BLaER1 treated with 17β-estradiol and CSF1 and Interleukin-3, amounts not matched to agents 10 nM and 100 nM (cell line): Measurements from ENCODE around the gene GCAT.
"Not testable (repeated sequence)": the region's sequence is repeated elsewhere in the genome, so short reads cannot be mapped to it uniquely, and the experiment has no call there.

Experiments
- H3K27ac ChIP-seq, 11 experiments: shearing (Covaris generic); formaldehyde crosslinking; 2 replicates each; pipeline ENCODE4 v1.8.1; 2022
- H3K27me3 ChIP-seq, 11 experiments: shearing (Covaris generic); formaldehyde crosslinking; 2 replicates each; pipeline ENCODE4 v1.8.1; 2022
- H3K36me3 ChIP-seq, 11 experiments: shearing (Covaris generic); formaldehyde crosslinking; 2 replicates each; pipeline ENCODE4 v1.8.1; 2022
- H3K4me1 ChIP-seq, 10 experiments: shearing (Covaris generic); formaldehyde crosslinking; 2 replicates each; pipeline ENCODE4 v1.8.1; 2022
- H3K4me2 ChIP-seq, 11 experiments: shearing (Covaris generic); formaldehyde crosslinking; 2 replicates each; pipeline ENCODE4 v1.8.1; 2022
- H3K4me3 ChIP-seq, 10 experiments: shearing (Covaris generic); formaldehyde crosslinking; 2 replicates each; pipeline ENCODE4 v1.8.1; 2022
- H3K9ac ChIP-seq, 11 experiments: shearing (Covaris generic); formaldehyde crosslinking; 2 replicates each; pipeline ENCODE4 v1.8.1; 2022
- H3K9me3 ChIP-seq, 11 experiments: shearing (Covaris generic); formaldehyde crosslinking; replicated peaks in 1 of 11; 2 replicates each; pipeline ENCODE4 v1.8.1; 2022
- H4K20me1 ChIP-seq, 11 experiments: shearing (Covaris generic); formaldehyde crosslinking; 2 replicates each; pipeline ENCODE4 v1.8.1; 2022
- Cebpa-rat ChIP-seq, 11 experiments: shearing (Covaris generic); IDR thresholded peaks; 2 replicates each; pipeline ENCODE4 v1.8.1; 2022

GCAT gene

DNA sequence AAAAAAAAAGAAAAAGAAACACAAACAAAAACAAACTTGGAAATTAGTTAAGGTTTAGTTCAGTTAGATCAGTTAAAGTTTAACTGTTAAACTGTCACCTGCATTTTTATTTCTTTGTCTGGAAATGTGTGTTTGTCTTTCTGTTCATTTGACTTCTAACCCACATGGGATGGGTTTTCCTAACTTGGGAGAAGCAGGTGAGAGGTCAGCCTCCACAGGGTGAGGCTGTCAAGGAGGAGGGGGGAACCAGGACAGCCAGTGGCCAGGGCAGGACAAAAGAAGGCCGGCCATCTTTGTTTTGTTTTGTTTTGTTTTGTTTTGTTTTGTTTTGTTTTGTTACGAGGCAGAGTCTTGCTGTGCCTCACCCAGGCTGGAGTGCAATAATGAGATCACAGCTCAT is 13.4 kb upstream of the GCAT start:
- Histone ChIP-seq H3K9me3 (no peaks in the 10 kb centered on the region), H3K27me3 (no peaks in the 10 kb centered on the region), H4K20me1 (no peaks in the 10 kb centered on the region), H3K4me1 (peaks cover 0 to 5% (median 0%) of the 10 kb centered on the region in 10 experiments; a peak in 1 of 20 replicates), H3K27ac (no peak overlapping the region), H3K36me3 (no peaks in the 10 kb centered on the region), H3K4me2 (no peak overlapping the region), H3K4me3 (no peak overlapping the region), H3K9ac (no peak overlapping the region)
- TF ChIP-seq Cebpa-rat (IDR thresholded peaks at IDR 0.05) = no peak

DNA sequence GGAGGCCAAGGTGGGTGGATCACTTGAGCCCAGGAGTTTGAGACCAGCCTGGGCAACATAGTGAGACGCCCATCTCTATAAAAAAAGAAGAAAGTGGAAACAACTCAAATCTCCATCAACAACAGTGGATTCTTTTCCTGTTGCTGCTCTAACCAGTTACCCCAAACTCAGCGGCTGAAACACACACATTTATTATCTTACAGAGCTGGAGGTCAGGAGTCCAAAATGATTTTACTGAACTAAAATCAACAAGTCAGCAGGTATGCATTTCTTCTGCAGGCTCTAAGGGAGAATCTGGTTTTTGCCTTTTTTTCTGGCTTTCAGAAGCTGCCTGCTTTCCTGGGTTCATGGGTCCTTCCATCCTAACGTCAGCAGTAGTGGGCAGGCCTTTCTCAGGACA is 11.7 kb upstream of the GCAT start:
- no peaks in the 10 kb centered on the region for H3K9me3 ChIP-seq
- H4K20me1 ChIP-seq = no peaks in the 10 kb centered on the region
- peaks cover 0 to 5% (median 0%) of the 10 kb centered on the region in 10 experiments; a peak in 1 of 20 replicates for H3K4me1 ChIP-seq
- H3K27me3 ChIP-seq = peaks cover 0 to under 1% (median 0%) of the 10 kb centered on the region in 11 experiments; a peak in 4 of 22 replicates
- H3K9ac ChIP-seq = no peak overlapping the region
- no peak for TF ChIP-seq Cebpa-rat (IDR thresholded peaks at IDR 0.05)
- H3K4me3 ChIP-seq = no peak overlapping the region
- no peak overlapping the region for H3K27ac ChIP-seq
- no peaks in the 10 kb centered on the region for H3K36me3 ChIP-seq
- no peak overlapping the region for H3K4me2 ChIP-seq

GRCh38 chr22:37797259-37797658 is 10.5 kb upstream of the GCAT start:
- not testable (repeated sequence) for H3K4me3 ChIP-seq, H3K36me3 ChIP-seq, H3K4me1 ChIP-seq, H3K4me2 ChIP-seq, H4K20me1 ChIP-seq, H3K9ac ChIP-seq, H3K9me3 ChIP-seq, H3K27ac ChIP-seq
- peaks cover 5 to 13% (median 11%) of the 10 kb centered on the region in 11 experiments for H3K27me3 ChIP-seq

DNA sequence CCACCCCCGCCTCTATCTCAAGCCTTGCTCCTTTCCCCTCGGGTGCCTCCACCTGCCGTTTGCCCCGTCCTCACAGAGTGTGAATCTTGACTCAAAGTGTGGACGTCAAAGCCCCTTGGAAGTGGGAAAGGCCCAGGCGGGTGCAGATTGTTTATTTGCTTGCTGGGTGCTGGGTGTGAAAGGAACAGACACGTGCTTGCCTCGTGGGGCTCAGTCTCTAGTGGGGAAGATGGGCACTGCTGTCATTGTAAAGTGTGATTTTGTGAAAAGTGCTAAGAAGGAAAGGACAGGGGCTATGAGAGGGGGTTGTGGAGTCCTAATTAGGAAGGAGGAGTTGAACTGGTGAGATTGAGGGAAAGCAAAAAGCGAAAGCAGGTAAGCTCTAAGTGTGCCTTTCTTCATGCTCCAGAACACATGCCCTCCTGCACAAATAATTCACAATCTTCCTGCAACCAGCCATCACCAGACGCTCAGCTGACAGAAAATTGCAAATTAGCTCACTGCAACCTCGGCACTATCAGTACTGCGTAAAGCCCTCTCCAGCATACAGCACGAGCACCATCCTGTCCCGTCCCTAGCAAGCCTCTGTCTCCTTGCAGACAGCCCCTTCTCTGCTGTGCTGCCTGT is 9.7 kb upstream of the GCAT start:
- Histone ChIP-seq H3K4me3 (no peak overlapping the region), H4K20me1 (no peaks in the 10 kb centered on the region), H3K4me2 (peak overlapping the region in 2 of 11 experiments; percentile 5 to 32; a peak in 1 of 22 replicates), H3K36me3 (no peaks in the 10 kb centered on the region), H3K27ac (no peak overlapping the region), H3K4me1 (peaks cover 0 to 17% (median 12%) of the 10 kb centered on the region in 10 experiments; a peak in 18 of 20 replicates), H3K27me3 (peaks cover 13 to 20% (median 18%) of the 10 kb centered on the region in 11 experiments), H3K9ac (no peak overlapping the region), H3K9me3 (no peaks in the 10 kb centered on the region)
- no peak for TF ChIP-seq Cebpa-rat (IDR thresholded peaks at IDR 0.05)

DNA sequence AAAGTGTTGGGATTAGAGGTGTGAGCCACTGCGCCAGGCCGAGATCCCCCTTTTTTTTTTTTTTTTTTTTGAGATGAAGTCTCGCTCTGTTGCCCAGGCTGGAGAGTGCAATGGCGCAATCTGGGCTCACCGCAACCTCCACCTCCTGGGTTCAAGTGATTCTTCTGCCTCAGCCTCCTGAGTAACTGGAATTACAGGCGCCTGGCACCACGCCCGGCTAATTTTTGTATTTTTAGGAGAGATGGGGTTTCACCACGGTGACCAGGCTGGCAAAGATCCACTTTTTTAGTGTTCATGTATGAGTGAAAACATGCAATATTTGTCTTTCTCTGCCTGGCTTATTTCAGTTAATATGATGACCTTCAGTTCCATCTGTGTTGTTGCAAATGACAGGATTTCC is 7.8 kb upstream of the GCAT start:
- H3K4me3 ChIP-seq, H3K36me3 ChIP-seq: not testable (repeated sequence)

DNA sequence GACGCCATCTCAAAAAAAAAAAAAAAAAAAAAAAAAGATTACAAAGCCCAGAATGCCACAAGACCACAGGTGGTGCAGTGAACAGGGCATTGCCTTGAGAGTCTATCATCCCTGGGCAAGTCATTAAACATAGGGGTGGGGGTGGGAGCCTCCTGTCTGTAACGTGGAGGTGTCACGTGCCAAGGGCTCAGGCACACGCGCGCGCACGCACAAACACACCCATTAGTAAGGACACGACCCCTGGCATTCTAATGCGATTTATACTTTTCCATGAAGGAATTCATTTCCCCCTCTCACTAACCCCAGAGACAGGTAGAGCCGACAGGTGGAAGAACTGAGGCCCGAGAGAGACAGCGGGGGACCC is 5.8 kb upstream of the GCAT start:
- H3K4me2 ChIP-seq = peak overlapping the region; percentile 90 to 99 (median 98)
- peaks cover 0 to 13% (median 9%) of the 10 kb centered on the region in 11 experiments; a peak in 13 of 22 replicates for H3K9me3 ChIP-seq
- TF ChIP-seq Cebpa-rat (IDR thresholded peaks at IDR 0.05) = no peak
- H3K27ac ChIP-seq = peak overlapping the region in 1 of 11 experiments; percentile 28; a peak in 2 of 22 replicates
- H3K36me3 ChIP-seq = no peaks in the 10 kb centered on the region
- H4K20me1 ChIP-seq = peaks cover 0 to 28% (median 17%) of the 10 kb centered on the region in 11 experiments; a peak in 8 of 22 replicates
- peak overlapping the region; percentile 42 to 83 (median 66); a peak in 20 of 22 replicates for H3K9ac ChIP-seq
- H3K4me3 ChIP-seq = peak overlapping the region; percentile 58 to 78 (median 71)
- H3K4me1 ChIP-seq = peaks cover 14 to 32% (median 24%) of the 10 kb centered on the region in 10 experiments
- peaks cover 52 to 59% (median 58%) of the 10 kb centered on the region in 11 experiments for H3K27me3 ChIP-seq

More for the DNA sequence above, 7.8 kb upstream of the GCAT start:
- not testable (repeated sequence) for H3K9me3 ChIP-seq, H3K4me2 ChIP-seq, H3K9ac ChIP-seq, H3K27ac ChIP-seq
- Histone ChIP-seq H3K4me1 (peaks cover 5 to 25% (median 16%) of the 10 kb centered on the region in 10 experiments; a peak in 19 of 20 replicates), H4K20me1 (peaks cover 0 to 17% (median 1%) of the 10 kb centered on the region in 11 experiments; a peak in 6 of 22 replicates), H3K27me3 (peaks cover 33 to 40% (median 38%) of the 10 kb centered on the region in 11 experiments)

- Histone ChIP-seq H3K27me3 (peaks cover 58 to 66% (median 64%) of the 10 kb centered on the region in 11 experiments), H3K4me2 (peak overlapping the region; percentile 90 to 99 (median 98)), H3K9ac (peak overlapping the region; percentile 42 to 83 (median 66); a peak in 21 of 22 replicates), H3K4me1 (peaks cover 18 to 38% (median 29%) of the 10 kb centered on the region in 10 experiments), H3K27ac (peak overlapping the region in 1 of 11 experiments; percentile 28; a peak in 3 of 22 replicates), H4K20me1 (peaks cover 0 to 28% (median 17%) of the 10 kb centered on the region in 11 experiments; a peak in 9 of 22 replicates), H3K9me3 (peaks cover 0 to 13% (median 9%) of the 10 kb centered on the region in 11 experiments; a peak in 13 of 22 replicates), H3K36me3 (no peaks in the 10 kb centered on the region), H3K4me3 (peak overlapping the region; percentile 58 to 78 (median 71))
- TF ChIP-seq Cebpa-rat (IDR thresholded peaks at IDR 0.05) = 0 out of 22 replicates have a peak, but pooled peaks of 1 of the 11 experiments have one; percentile 34
Observed at GRCh38 chr22:37802310-37803194, 5.2 kb upstream of the GCAT start.

DNA sequence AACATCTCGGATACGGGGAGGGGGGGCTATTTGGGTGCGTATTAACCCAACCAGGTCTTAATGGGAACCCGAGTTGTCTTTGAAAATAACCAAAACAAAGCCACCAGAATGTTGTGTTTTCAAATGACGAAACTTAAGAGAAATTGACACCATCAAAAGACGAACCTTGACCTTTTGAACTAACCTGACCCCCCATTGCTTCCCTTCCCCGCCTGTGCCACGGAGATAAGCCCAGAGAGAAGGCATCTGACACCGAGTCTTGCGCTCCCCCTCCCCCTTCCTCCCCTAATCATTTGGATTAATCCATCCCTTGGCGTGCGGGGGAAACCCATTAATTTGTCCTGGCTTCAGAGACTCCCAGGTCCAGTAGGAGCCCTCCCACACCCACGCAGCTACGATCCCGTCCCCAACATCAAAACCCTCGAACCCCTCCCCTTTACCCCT is 4.5 kb upstream of the GCAT start:
- Histone ChIP-seq H3K9me3 (peaks cover 0 to 13% (median 9%) of the 10 kb centered on the region in 11 experiments; a peak in 13 of 22 replicates), H3K9ac (peak overlapping the region in 1 of 11 experiments; percentile 83; a peak in 1 of 22 replicates), H3K27ac (no peak overlapping the region), H3K4me2 (peak overlapping the region; percentile 90 to 99 (median 98)), H3K4me1 (peaks cover 21 to 41% (median 33%) of the 10 kb centered on the region in 10 experiments), H4K20me1 (peaks cover 0 to 28% (median 17%) of the 10 kb centered on the region in 11 experiments; a peak in 9 of 22 replicates), H3K36me3 (no peaks in the 10 kb centered on the region), H3K4me3 (peak overlapping the region; percentile 58 to 78 (median 71); a peak in 18 of 20 replicates), H3K27me3 (peaks cover 65 to 72% (median 71%) of the 10 kb centered on the region in 11 experiments)
- no peak for TF ChIP-seq Cebpa-rat (IDR thresholded peaks at IDR 0.05)
